GM21526 (cell line): ENCODE measurements around the gene PPP1R14B.

Experiments used
- ATAC-seq: cut with Tn5 transposase; IDR thresholded peaks from one replicate; pipeline ENCODE4 v1.9.1; 2021; ENCODE audit warnings: moderate library complexity; ENCODE audit not compliant: unreplicated experiment, low FRiP score

The PPP1R14B gene

GRCh38 chr11:64262271-64263002, 15.7 kb upstream of the PPP1R14B start:
- ATAC-seq, result no peak

GRCh38 chr11:64261556-64262080, 14.9 kb upstream of the PPP1R14B start:
- no peak for ATAC-seq

GRCh38 chr11:64260147-64260708, 13.5 kb upstream of the PPP1R14B start:
- ATAC-seq, result no peak

- ATAC-seq, result no peak
These were observed 12.9 kb upstream of the PPP1R14B start for GRCh38 chr11:64259533-64260067.

- no peak for ATAC-seq
These were observed 12.3 kb upstream of the PPP1R14B start for GRCh38 chr11:64258946-64259532.

- ATAC-seq, result no peak
These were observed 11.6 kb upstream of the PPP1R14B start for GRCh38 chr11:64258356-64258755.

- ATAC-seq, result no peak
These were observed 9.6 kb upstream of the PPP1R14B start for GRCh38 chr11:64256300-64256699.

- no peak for ATAC-seq
These were observed 8.7 kb upstream of the PPP1R14B start for GRCh38 chr11:64255135-64256128.

GRCh38 chr11:64254326-64254725, 7.6 kb upstream of the PPP1R14B start:
- no peak for ATAC-seq

- no peak for ATAC-seq
These were observed 6.7 kb upstream of the PPP1R14B start for GRCh38 chr11:64253481-64253880.

GRCh38 chr11:64253043-64253442, 6.3 kb upstream of the PPP1R14B start:
- no peak for ATAC-seq

GRCh38 chr11:64252003-64252872, 5.5 kb upstream of the PPP1R14B start:
- ATAC-seq, result no peak

GRCh38 chr11:64251753-64252002, 4.9 kb upstream of the PPP1R14B start:
- no peak for ATAC-seq

GRCh38 chr11:64251016-64251752, 4.4 kb upstream of the PPP1R14B start, which contains the start of gene PLCB3:
TSS of gene PLCB3 (plus strand) at chr11:64251530. CDS start at chr11:64251650, 120 bp downstream.
- ATAC-seq, result no peak

GRCh38 chr11:64250415-64251015, 3.8 kb upstream of the PPP1R14B start:
- no peak for ATAC-seq

- ATAC-seq, result no peak
These were observed 3.0 kb upstream of the PPP1R14B start for GRCh38 chr11:64249563-64250414.

GRCh38 chr11:64249038-64249437, 2.3 kb upstream of the PPP1R14B start:
- no peak for ATAC-seq

- ATAC-seq, result no peak
These were observed 1.8 kb upstream of the PPP1R14B start for GRCh38 chr11:64248578-64248977.
